GM21367 (cell line): ENCODE results near the gene RBMS1.
"Not testable (repeated sequence)": the region's sequence is repeated elsewhere in the genome, so short reads cannot be mapped to it uniquely, and the experiment has no call there.

ENCODE experiments used
- ATAC-seq: cut with Tn5 transposase; IDR thresholded peaks from one replicate; pipeline ENCODE4 v1.9.1; 2021; ENCODE audit not compliant: unreplicated experiment

RBMS1 gene

GRCh38 chr2:160440888-160441287, 52.7 kb downstream of the RBMS1 start:
- ATAC-seq = no peak

DNA sequence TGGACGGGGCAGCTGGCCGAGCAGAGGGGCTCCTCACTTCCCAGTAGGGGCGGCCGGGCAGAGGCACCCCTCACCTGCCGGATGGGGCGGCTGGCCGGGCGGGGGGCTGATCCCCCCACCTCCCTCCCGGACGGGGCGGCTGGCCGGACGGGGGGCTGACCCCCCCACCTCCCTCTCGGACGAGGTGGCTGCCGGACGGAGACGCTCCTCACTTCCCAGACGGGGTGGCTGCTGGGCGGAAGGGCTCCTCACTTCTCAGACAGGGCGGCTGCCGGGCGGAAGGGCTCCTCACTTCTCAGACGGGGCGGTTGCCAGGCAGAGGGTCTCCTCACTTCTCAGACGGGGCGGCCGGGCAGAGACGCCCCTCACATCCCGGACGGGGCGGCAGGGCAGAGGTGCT, 54.6 kb downstream of the RBMS1 start:
- not testable (repeated sequence) for ATAC-seq

GRCh38 chr2:160437273-160437672, 56.3 kb downstream of the RBMS1 start:
- no peak for ATAC-seq

GRCh38 chr2:160434254-160434948, 59.2 kb downstream of the RBMS1 start:
- no peak for ATAC-seq

DNA sequence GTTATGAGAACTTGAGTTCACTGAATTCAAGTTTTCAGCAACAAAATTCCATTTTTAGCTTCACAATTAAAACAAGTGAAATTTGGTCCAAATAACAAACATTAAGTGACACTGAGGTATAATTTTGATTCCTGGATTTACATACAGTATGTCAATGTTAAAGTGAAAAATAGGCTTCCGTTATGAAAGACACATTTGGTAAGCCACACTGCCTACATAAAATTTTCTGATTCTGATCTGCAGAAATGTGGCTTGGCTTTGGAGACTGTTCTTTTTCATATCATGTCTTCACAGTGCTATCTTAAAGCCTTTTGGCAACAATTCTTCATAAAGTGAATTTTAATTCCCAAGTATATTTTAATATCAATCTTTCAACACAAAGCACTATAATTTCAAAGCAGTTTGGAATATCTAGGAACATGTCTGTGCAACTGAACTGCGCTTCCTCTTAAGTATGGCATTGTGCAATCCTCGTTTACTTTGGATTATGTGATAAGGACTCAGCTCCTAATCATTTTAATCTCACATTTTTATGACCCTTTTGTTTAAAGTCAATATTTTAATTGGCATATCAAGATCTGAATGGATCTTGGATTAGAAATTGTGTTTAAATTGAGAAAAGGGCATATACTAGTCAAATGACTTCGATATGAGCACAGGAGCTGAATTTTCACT, 60.0 kb downstream of the RBMS1 start:
- ATAC-seq = no peak

DNA sequence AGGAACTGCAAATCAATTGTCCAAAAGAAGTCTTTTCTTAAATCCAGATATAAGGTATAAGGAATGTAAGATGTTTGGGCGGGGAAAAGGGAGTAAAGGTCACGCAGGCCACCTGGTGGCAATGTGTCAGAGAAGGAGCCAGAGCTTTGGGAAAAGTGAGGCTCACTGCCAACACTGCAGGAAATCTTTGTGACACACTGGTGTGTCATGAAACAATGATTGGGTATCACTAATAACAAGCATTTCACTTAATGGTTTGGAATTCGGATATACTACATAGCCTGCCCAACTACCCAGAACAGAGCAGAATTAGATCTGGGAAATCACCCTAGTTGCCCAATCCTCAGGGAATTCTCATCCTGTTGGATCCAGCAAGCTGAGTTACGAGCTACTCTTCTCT, 61.0 kb downstream of the RBMS1 start:
- no peak for ATAC-seq

DNA sequence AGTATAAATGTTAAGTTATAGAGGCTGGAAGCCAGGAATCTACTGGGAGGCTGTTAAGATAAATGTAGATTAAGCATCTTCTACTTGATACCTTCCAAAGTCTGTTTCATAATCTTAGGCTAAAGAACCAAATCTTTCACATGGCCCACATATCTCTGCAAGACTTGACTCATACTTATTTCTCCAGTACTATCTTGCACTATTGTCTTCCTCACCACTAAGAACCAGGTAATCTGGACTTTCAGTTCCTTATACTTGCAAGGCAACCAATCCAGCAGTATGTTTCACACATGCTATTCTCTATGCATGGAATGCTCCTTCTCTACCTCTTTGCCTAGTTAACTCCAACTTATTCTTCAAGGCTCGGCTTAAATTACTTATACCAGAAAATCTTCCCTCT, 62.2 kb downstream of the RBMS1 start:
- peak; percentile 48 for ATAC-seq

DNA sequence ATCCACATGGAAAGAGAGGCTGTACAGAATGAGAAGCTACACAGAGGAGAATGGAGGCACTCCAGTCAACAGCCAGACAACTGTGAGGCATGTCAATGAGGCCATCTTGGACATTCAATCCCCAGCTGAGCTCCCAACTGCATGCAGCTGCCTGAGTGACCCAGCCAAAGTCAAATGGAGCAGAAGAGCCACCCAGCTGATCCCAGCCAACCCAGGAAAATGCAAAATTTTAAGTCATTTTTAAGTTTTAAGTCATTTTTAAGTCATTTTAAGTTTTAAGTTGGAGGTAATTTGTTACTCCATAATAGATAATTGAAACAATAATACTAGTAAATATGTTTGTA, 63.6 kb downstream of the RBMS1 start:
- no peak for ATAC-seq

DNA sequence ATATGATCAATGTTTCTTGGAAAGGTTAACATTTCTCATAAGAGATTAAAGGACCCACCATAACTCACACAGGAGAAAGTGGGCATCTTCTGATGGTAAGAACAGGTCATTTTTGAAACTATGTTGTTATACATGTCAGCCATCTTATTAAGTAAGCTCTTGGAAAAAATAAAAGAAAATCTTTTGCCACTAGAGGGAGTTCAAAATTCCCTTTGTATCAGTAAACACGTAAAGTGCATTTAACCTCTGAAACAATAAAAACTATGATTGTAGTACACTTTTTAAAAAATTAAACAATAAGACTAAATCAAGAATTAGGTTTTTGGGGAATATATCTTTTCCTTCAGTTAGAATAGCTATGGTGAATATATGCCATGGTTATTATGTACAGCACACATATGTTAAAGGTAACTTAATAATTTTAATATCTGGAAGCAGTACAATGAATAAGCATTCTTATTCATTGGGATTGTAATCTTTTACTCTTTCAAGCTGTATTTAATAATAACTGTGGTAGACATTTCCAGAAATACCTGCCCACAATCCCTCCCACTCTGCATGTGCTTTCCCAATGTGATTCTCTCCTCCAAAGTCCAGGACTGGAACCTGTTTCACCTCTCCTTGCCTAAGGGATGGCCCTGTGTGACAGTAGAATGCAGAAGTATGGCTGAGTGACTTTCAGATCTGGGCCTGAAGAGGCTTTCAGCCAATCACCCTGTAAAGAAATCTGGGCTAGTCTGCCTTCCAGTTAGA, 64.2 kb downstream of the RBMS1 start:
- no peak for ATAC-seq

GRCh38 chr2:160428405-160428763, 65.2 kb downstream of the RBMS1 start:
- ATAC-seq = no peak

- ATAC-seq = peak; percentile 59
Measured at GRCh38 chr2:160427629-160428404, 65.8 kb downstream of the RBMS1 start.

DNA sequence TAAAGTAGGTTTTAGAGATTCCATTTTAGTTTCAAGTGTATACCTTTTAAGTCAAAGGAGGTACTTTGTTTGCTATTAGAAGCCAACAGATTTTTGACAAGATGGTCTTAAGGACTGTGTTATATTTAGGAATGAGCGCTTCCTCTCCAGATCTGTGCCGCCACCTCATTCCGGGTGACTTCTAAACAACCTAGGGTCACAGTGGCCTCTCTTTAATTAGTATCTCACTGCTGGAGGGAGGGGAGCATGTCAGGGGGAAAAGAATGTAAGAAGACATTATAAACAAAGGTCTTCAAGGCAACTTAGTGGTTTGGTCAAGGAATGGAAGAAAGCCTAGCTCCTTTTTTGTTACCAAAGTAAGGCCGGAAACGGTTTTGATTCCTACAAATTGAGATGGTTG, 67.0 kb downstream of the RBMS1 start:
- ATAC-seq = no peak

- ATAC-seq = no peak
Measured at GRCh38 chr2:160425434-160426151, 68.0 kb downstream of the RBMS1 start.

- ATAC-seq = no peak
Measured at GRCh38 chr2:160423126-160423525, 70.5 kb downstream of the RBMS1 start.

- not testable (repeated sequence) for ATAC-seq
Measured at GRCh38 chr2:160421646-160422501, 71.7 kb downstream of the RBMS1 start.

DNA sequence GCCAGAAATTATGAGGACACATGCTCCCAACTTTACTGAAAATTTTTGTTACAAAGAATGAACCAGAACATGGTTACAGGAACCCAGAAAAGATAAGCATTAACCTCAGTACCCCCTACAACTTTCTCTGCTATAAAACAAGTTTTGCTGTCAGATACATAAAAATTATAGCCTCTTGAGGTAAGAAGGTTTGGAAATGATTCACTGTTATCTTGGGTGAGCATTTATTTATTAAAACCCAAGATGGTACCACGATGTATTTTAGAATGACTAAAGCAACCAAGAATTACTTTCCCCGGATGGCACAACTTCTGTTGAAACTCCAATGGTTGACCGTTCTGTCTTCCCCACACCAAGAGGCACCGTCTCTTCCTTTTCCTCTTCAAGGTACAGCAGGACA, 72.9 kb downstream of the RBMS1 start:
- ATAC-seq = no peak

DNA sequence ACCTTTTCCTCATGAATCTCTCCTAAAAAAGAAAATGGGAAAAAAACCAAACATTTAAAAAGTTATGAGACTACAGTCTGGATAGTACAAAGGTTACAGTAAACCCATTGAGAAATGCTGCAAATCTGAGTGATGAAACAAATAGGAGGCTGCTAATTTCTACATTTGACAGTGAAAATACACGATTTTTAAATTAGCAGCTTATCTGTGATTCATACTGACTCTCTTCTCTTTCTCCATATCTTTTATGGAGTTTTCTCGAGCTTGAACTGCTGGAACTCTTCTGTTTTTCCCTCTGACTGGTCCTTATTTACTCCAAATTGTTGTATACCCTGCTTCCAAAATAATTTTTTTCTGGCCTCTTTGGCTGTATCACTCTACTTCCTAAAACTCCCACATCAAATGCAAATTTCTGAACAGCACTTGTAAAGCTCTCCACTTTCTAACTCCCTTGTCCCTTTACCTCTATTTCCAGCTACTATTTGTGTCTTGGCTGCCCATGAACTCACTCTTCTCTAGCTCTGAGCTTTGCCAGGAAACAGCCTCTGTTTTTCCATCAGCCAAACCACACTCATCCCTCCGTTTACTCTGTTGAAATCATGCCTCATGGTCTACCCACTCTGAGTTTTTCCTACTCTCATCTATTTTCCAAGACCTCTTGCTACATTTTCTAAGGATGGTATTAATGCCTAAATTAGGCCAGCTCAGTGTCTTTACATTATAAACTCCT, 73.7 kb downstream of the RBMS1 start:
- ATAC-seq = no peak

GRCh38 chr2:160418853-160419252, 74.8 kb downstream of the RBMS1 start:
- no peak for ATAC-seq

DNA sequence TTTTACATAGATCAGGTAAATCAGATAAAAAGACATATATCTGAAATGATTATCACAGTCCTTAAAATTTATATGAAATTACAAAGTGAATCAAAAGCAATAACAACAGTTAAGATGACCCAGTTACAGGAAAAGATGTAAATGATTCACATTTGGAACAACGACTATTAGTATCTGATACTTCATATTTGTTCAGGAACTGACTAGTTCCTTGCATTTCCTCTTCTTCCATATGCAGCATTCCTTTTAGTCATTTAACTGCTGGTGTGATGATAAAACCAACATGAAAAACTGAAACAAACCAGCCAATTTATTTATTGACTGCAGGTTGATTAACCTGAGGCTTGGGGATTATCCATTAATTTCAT, 75.2 kb downstream of the RBMS1 start:
- ATAC-seq = no peak
